ENCODE results near the gene AKAP13. TPM values are rescaled to one million over a fixed set of nuclear protein-coding genes. Genes with fewer than 3 reads are reported as not detected.

The AKAP13 gene
- total RNA-seq, 4 donors from 2014 or later: 189 to 405 (median 244) TPM

DNA sequence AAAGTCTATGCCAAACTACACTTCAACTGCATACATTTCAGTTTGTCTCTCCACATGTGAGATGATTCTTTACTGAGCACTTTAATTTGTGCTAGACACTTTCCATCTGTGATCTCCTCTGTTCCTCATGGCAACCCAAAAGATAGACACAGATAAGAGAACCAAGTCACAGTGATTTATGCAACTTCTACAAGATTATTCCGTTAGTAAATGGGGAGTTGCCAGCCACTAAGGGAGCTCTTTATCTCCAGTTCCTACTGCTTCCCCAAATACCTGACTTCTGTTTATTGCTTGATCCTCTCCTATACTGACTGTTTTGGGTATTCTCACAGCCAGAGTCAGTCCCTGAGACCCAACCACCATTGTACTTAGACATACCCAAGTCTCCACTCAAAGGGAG, 24.1 kb upstream of the AKAP13 start:
- intact Hi-C loops (cut with DNase I): no loop called here
- WGBS, 2 donors: 91 to 94% methylated on average over 1 of the region's 1 CpG
- DNase-seq: no peak
- TF ChIP-seq, protein P1, sequence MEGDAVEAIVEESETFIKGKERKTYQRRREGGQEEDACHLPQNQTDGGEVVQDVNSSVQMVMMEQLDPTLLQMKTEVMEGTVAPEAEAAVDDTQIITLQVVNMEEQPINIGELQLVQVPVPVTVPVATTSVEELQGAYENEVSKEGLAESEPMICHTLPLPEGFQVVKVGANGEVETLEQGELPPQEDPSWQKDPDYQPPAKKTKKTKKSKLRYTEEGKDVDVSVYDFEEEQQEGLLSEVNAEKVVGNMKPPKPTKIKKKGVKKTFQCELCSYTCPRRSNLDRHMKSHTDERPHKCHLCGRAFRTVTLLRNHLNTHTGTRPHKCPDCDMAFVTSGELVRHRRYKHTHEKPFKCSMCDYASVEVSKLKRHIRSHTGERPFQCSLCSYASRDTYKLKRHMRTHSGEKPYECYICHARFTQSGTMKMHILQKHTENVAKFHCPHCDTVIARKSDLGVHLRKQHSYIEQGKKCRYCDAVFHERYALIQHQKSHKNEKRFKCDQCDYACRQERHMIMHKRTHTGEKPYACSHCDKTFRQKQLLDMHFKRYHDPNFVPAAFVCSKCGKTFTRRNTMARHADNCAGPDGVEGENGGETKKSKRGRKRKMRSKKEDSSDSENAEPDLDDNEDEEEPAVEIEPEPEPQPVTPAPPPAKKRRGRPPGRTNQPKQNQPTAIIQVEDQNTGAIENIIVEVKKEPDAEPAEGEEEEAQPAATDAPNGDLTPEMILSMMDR (IDR thresholded peaks at IDR 0.05): no peak
- no peak for TF ChIP-seq POLR2A (IDR thresholded peaks at IDR 0.05)
- Histone ChIP-seq H3K36me3 (no peaks in the 10 kb centered on the region), H3K4me1 (peaks cover 15 to 19% of the 10 kb centered on the region in 2 donors), H3K27ac (no peak overlapping the region), H3K9me3 (no peaks in the 10 kb centered on the region), H3K4me3 (replicated peaks in 1 of 3) (no peak overlapping the region), H3K27me3 (no peaks in the 10 kb centered on the region)

DNA sequence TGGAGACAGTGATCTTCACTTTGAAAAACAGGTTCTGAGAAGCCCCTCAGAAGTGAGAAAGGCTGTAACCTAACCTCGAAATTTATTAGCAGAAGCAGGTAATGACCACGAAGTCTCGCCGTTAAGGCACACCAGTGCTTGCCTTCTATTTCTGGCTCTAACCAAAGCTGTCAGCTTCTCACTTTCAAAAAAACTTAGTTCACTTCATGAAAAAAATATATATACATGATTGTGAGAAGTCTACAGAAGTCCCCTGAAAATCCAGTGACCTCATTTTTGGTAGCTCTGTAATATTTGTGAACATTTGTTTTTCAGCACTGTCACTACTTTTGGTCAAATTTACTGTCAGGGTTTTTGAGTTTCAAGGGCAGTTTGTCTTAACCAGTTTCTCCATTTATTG, 19.1 kb upstream of the AKAP13 start:
- 84 to 85% methylated on average over 4 of the region's 4 CpGs for WGBS, 2 donors
- Histone ChIP-seq H3K27me3 (no peaks in the 10 kb centered on the region), H3K27ac (no peak overlapping the region), H3K4me3 (replicated peaks in 1 of 3) (no peak overlapping the region), H3K36me3 (no peaks in the 10 kb centered on the region), H3K4me1 (peaks cover 8 to 11% of the 10 kb centered on the region in 2 donors), H3K9me3 (no peaks in the 10 kb centered on the region)
- intact Hi-C loops (cut with DNase I): no loop called here
- no peak for TF ChIP-seq POLR2A (IDR thresholded peaks at IDR 0.05)
- DNase-seq: no peak

DNA sequence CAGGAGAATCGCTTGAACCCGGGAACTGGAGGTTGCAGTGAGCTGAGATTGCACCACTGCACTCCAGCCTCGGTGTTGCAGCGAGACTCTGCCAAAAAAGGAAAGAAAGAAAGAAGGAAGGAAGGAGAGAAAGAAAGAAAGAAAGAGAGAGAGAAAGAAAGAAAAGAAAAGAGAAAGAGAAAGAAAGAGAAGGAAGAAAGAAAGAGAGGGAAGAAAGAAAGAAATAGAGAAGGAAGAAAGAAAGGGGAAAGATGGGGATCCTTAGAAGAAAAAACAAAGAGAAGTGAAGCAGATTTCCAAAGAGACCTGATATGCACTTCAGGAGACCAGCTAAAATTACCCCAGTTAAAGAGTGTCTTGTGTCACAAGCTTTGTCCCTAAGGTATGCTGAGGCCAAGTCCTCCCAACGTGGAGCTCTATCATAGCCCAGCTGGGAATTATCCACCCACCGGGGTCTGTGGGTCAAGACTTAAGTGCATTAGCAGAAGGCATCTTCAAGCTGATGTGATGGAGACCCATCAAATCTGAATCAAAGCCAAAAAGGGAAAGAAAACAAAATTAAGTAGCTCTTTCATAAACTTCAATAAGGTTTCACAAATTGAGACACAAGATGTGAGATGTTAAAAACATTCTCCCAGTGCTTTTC, 17.8 kb upstream of the AKAP13 start:
- Histone ChIP-seq H3K36me3 (no peaks in the 10 kb centered on the region), H3K4me1 (peaks cover 6 to 8% of the 10 kb centered on the region in 2 donors), H3K27ac (no peak overlapping the region), H3K9me3 (no peaks in the 10 kb centered on the region), H3K4me3 (replicated peaks in 1 of 3) (no peak overlapping the region), H3K27me3 (no peaks in the 10 kb centered on the region)
- TF ChIP-seq POLR2A (IDR thresholded peaks at IDR 0.05): no peak
- TF ChIP-seq, protein P1 (IDR thresholded peaks at IDR 0.05): no peak
- intact Hi-C loops (cut with DNase I): no loop called here
- WGBS, 2 donors: 94 to 95% methylated on average over 6 of the region's 6 CpGs
- DNase-seq: no peak

DNA sequence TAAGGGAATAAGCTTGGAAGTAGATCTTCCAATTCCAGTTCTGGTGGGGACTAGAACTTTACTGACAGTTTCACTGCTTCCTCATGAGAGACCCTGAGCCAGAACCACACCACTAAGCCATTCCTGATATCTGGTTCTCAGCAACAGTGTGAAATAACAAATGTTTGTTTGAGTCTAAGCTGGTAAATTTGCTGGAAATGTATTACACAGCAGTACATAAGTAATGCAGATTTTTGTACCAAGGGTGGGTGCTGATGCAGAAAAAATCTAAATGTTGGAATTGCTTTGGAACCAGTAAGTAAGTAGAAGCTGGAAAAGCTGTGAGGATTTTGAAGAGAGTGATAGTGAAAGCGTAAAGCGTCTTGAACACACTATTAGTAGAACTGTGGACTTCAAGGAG, 14.4 kb upstream of the AKAP13 start:
- no peak for DNase-seq
- TF ChIP-seq, protein P1 (IDR thresholded peaks at IDR 0.05): no peak
- TF ChIP-seq POLR2A (IDR thresholded peaks at IDR 0.05): no peak
- no peak overlapping the region for H3K27ac ChIP-seq
- H3K27me3 ChIP-seq: no peaks in the 10 kb centered on the region
- H3K36me3 ChIP-seq: no peaks in the 10 kb centered on the region
- H3K4me3 ChIP-seq (replicated peaks in 1 of 3): no peak overlapping the region
- no peaks in the 10 kb centered on the region for H3K9me3 ChIP-seq
- intact Hi-C loops (cut with DNase I): no loop called here
- H3K4me1 ChIP-seq: no peaks in the 10 kb centered on the region
- 91% methylated on average over 2 of the region's 2 CpGs for WGBS, 2 donors

DNA sequence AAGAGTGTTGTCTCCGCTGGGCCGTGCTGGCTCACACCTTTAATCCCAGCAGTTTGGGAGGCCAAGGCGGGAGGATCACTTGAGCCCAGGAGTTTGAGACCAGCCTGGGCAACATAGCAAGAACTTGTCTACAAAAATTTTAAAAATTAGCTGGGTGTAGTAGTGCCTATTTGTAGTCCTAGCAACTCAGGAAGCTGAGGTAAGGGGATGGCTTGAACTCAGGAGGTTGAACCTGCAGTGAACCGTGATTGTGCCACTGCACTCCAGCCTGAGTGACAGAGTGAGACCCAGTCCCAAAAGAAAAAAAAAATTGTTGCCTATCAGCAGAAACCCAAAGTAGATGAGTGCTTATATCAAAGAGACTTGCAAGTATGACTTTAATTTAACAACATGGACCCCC, 12.7 kb upstream of the AKAP13 start:
- Histone ChIP-seq H3K27ac (no peak overlapping the region), H3K9me3 (no peaks in the 10 kb centered on the region), H3K4me1 (no peaks in the 10 kb centered on the region), H3K36me3 (no peaks in the 10 kb centered on the region), H3K27me3 (no peaks in the 10 kb centered on the region), H3K4me3 (replicated peaks in 1 of 3) (no peak overlapping the region)
- DNase-seq: no peak
- TF ChIP-seq, protein P1 (IDR thresholded peaks at IDR 0.05): no peak
- no peak for TF ChIP-seq POLR2A (IDR thresholded peaks at IDR 0.05)
- intact Hi-C loops (cut with DNase I): no loop called here
- 72 to 85% methylated on average over 4 of the region's 4 CpGs for WGBS, 2 donors
